CD4-positive, alpha-beta T cell (primary cell): ENCODE results near the gene HIVEP3. TPM values are rescaled to one million over a fixed set of nuclear protein-coding genes. Genes with fewer than 3 reads are reported as not detected.

Experiments
- ATAC-seq: fragments of 200-7000 bp; cut with Tn5 transposase; one replicate; pipeline ENCODE4 v1.10.0; 2022; ENCODE audit warnings: mild to moderate bottlenecking; ENCODE audit not compliant: poor library complexity
- CTCF ChIA-PET: fragments of 350-600 bp; sonication (Branson Sonifier 250); formaldehyde crosslinking; loops from one replicate; lab custom pipeline; 2021; ENCODE audit warnings: antibody characterized with exemption, inconsistent platforms; lab: Charles Lee
- POLR2A ChIA-PET: fragments of 350-600 bp; sonication (Branson Sonifier 250); formaldehyde crosslinking; loops from one replicate; lab custom pipeline; 2021; ENCODE audit warnings: antibody characterized with exemption, inconsistent platforms; lab: Charles Lee
- DNase-seq, 14 experiments: peaks; one replicate each; pipeline ENCODE4 v3.0.0-alpha.2; 2013 to 2020; ENCODE audit warnings: mixed read lengths in 2 of 14
- H3K27ac ChIP-seq, 2 donors: one replicate each; pipeline versions ENCODE4 v1.5.1 to v1.7.0; 2013; ENCODE audit warnings: low read length in 2 of 2, low read depth in 1 of 2, mild to moderate bottlenecking in 1 of 2
- H3K27me3 ChIP-seq, 2 experiments: 1 replicate in 1 of 2; 2 replicates in 1 of 2; pipeline versions ENCODE4 v1.6.1 to v1.7.0; 2013; ENCODE audit warnings: low read length in 2 of 2, control low read depth in 1 of 2, mild to moderate bottlenecking in 1 of 2, moderate library complexity in 1 of 2; ENCODE audit not compliant: insufficient read depth in 2 of 2, control insufficient read depth in 1 of 2
- H3K36me3 ChIP-seq: one replicate; pipeline ENCODE4 v1.6.1; 2013; ENCODE audit warnings: low read length, control low read depth; ENCODE audit not compliant: insufficient read depth
- H3K4me1 ChIP-seq: one replicate; pipeline ENCODE4 v1.6.1; 2013; ENCODE audit warnings: low read length, control low read depth; ENCODE audit not compliant: insufficient read depth
- H3K4me3 ChIP-seq: one replicate; pipeline ENCODE4 v1.5.1; 2013; ENCODE audit warnings: mild to moderate bottlenecking, low read length, moderate library complexity
- H3K9me3 ChIP-seq, 2 experiments: 1 replicate in 1 of 2; 2 replicates in 1 of 2; pipeline versions ENCODE4 v1.6.1 to v1.7.0; 2013; ENCODE audit warnings: low read length in 2 of 2, mild to moderate bottlenecking in 2 of 2, control low read depth in 1 of 2, moderate library complexity in 1 of 2; ENCODE audit not compliant: control insufficient read depth in 1 of 2, insufficient read depth in 1 of 2
- H3K27ac Mint-ChIP-seq: one replicate; pipeline ENCODE4 v1.8.0; 2020; ENCODE audit warnings: mixed read lengths
- H3K27me3 Mint-ChIP-seq: one replicate; pipeline ENCODE4 v1.8.0; 2021; ENCODE audit warnings: mixed read lengths
- H3K36me3 Mint-ChIP-seq: one replicate; pipeline ENCODE4 v1.8.0; 2021; ENCODE audit warnings: low read depth, mixed read lengths
- H3K4me1 Mint-ChIP-seq: one replicate; pipeline ENCODE4 v1.8.0; 2021; ENCODE audit warnings: low read depth, mixed read lengths
- H3K4me3 Mint-ChIP-seq: one replicate; pipeline ENCODE4 v1.8.0; 2020; ENCODE audit warnings: mild to moderate bottlenecking, mixed read lengths
- H3K9me3 Mint-ChIP-seq: one replicate; pipeline ENCODE4 v1.8.0; 2020; ENCODE audit warnings: mixed read lengths
- CTCF ChIP-seq: fragments of 200-600 bp; IDR thresholded peaks from one replicate; pipeline ENCODE4 v1.8.0; 2022; ENCODE audit warnings: antibody characterized with exemption, mild to moderate bottlenecking
- intact Hi-C, 2 experiments: fragments of 100-400 bp; cut with DNase I in 1 of 2; cut with micrococcal nuclease in 1 of 2; formaldehyde crosslinking; loops; one replicate each; pipeline versions ENCODE4 v1.15.1 to v1.9.0; 2023 to 2025; cut with DNase I, micrococcal nuclease
- total RNA-seq, 174 experiments: library from RNA in 2 of 174; stranded (reverse) in 2 of 174; gene quantifications; one replicate each; pipeline ENCODE4 v1.2.3 and lab custom pipeline; 2021 to 2026

Gene HIVEP3
- total RNA-seq, 2 experiments from 2014 or later, result 5.1 to 5.4 TPM

DNA sequence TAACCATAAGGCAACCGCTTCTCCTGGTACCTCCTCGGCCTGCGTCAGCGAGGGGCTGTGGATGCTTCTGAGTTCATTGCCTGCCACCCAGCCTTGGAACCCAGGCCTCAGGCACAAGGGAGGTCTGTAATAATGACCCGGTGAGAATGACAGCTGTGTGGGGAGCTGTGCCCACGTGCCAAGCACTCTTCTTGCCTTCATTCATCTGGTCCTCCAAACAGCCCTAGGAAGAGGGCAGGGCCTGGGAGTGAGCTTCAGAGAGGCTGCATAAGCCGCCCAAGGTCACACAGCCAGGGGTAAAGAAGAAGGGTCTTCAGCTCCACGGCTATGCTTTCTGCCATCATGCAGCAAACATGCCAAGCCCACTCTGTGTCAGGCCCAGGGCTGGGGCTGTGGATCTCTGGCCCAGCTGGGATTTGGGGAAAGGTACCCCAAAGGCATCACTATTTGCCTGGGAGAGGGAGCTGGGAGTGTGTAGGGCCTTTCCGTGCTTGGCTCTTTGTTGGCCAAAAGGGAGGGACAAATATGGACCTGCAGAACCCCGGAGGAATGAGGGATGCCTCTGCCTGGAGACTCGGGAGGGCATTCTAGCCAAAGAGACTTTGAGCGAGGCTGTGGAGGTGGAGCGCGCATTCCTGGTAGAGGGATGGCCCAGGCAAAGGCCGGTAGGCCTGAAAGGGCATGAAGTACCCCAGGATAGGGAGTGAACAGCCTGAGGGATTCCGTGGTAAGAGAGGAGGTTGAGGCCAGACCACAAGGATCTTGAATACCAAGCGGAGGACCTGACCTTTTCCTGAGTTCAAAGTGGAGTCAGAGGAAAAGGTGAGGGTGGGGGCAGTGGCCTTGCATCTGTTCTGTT lies 424.1 kb downstream of the HIVEP3 start:
- ChIA-PET CTCF (no interaction called here), POLR2A (no interaction called here)
- H3K4me3 ChIP-seq, result no peak overlapping the region
- H3K9me3 ChIP-seq, result peaks cover 0 to 7% of the 10 kb centered on the region in 2 experiments
- H3K27ac ChIP-seq, result no peak overlapping the region
- no peak overlapping the region for H3K27ac Mint-ChIP-seq
- no peaks in the 10 kb centered on the region for H3K36me3 Mint-ChIP-seq
- no peak for DNase-seq
- H3K4me3 Mint-ChIP-seq, result no peak overlapping the region
- no peaks in the 10 kb centered on the region for H3K36me3 ChIP-seq
- no peak for ATAC-seq
- peaks cover 14% of the 10 kb centered on the region for H3K4me1 ChIP-seq
- intact Hi-C loops, result no loop called here
- H3K27me3 Mint-ChIP-seq, result peaks cover 34% of the 10 kb centered on the region
- peaks cover 10 to 21% of the 10 kb centered on the region in 2 experiments for H3K27me3 ChIP-seq
- no peaks in the 10 kb centered on the region for H3K9me3 Mint-ChIP-seq
- no peak for TF ChIP-seq CTCF
- peaks cover 4% of the 10 kb centered on the region for H3K4me1 Mint-ChIP-seq

DNA sequence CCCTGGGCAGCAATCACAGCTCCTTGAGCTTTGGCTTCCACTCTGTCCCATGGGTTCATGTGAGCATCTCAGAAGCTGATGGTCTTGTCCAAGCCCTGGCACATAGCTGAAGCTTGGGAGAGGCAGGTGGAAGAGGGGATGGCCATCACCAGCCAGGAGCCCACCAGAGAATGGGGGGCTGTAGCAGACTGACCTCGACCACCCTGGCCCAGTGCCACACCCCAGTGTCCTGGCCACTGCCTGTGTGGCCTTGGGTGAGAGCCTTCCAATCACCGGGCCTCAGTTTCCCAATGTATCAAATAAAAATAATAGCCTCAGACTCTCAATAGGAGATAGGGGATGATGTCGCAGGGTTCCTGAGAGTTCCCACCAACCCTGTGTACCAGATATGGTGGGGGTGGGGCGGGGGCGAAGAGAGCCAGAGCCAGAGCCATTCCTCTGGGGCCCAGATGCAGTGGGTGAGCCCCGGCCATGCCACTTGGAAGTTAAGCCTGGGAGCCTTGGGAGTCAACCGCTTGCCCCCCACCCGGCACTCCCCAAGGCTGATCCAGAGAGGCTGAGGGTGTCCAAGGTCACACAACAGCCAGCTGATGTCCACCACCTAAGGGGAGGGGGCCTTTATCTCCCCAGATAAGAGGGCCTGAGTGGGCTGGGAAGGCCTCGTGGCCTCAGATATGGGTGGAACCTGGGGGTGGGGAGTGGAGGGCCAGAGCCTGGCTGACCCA lies 424.9 kb downstream of the HIVEP3 start:
- H3K4me3 Mint-ChIP-seq, result no peak overlapping the region

DNA sequence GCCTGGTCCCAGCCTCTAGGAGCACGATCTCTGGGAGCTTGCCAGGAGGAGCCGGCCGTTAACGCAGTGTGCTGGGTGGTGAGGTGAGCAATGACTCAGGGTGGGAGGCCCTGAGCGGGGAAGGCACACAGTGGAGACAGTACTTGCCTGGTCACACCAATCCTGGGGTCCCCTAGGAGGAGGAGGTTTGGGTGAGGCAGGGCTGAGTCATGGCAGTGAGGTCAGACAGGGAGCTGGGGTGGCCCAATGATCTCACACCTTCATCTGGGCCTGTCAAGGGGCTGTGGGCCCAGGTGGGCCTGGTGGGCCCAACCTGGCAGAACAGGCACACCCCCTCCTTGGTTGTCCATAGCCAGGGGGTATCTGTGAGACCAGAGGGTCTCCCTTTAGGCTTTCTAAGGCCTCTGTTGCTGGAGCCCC lies 425.6 kb downstream of the HIVEP3 start:
- POLR2A ChIA-PET, result no interaction called here
- peaks cover 0 to 7% of the 10 kb centered on the region in 2 experiments for H3K9me3 ChIP-seq
- H3K9me3 Mint-ChIP-seq, result no peaks in the 10 kb centered on the region
- no peak overlapping the region for H3K27ac ChIP-seq
- no peak overlapping the region for H3K4me3 ChIP-seq
- peaks cover 28% of the 10 kb centered on the region for H3K27me3 Mint-ChIP-seq
- no peak for TF ChIP-seq CTCF
- H3K27me3 ChIP-seq, result peaks cover 10 to 21% of the 10 kb centered on the region in 2 experiments
- H3K27ac Mint-ChIP-seq, result no peak overlapping the region
- ATAC-seq (no peak), DNase-seq (no peak)
- CTCF ChIA-PET, result interaction anchor here (0.8 kb wide), 1 partner anchor 9 kb away, joined by 3 read pairs; no protein-coding TSS in a partner anchor
- intact Hi-C loops, result no loop called here
- no peak overlapping the region for H3K4me3 Mint-ChIP-seq
- peaks cover 4% of the 10 kb centered on the region for H3K4me1 Mint-ChIP-seq
- H3K4me1 ChIP-seq, result peaks cover 14% of the 10 kb centered on the region
- no peaks in the 10 kb centered on the region for H3K36me3 ChIP-seq
- H3K36me3 Mint-ChIP-seq, result no peaks in the 10 kb centered on the region

More for the DNA sequence above, 424.9 kb downstream of the HIVEP3 start:
- peaks cover 14% of the 10 kb centered on the region for H3K4me1 ChIP-seq
- H3K27ac ChIP-seq, result no peak overlapping the region
- ATAC-seq (no peak), DNase-seq (no peak)
- H3K9me3 ChIP-seq, result peaks cover 0 to 7% of the 10 kb centered on the region in 2 experiments
- H3K36me3 Mint-ChIP-seq, result no peaks in the 10 kb centered on the region
- no peaks in the 10 kb centered on the region for H3K9me3 Mint-ChIP-seq
- peaks cover 34% of the 10 kb centered on the region for H3K27me3 Mint-ChIP-seq
- intact Hi-C loops, result no loop called here
- H3K36me3 ChIP-seq, result no peaks in the 10 kb centered on the region
- peaks cover 4% of the 10 kb centered on the region for H3K4me1 Mint-ChIP-seq
- no peak for TF ChIP-seq CTCF
- CTCF ChIA-PET, result no interaction called here
- H3K27me3 ChIP-seq, result peaks cover 10 to 21% of the 10 kb centered on the region in 2 experiments
- no peak overlapping the region for H3K27ac Mint-ChIP-seq
- POLR2A ChIA-PET, result no interaction called here
- no peak overlapping the region for H3K4me3 ChIP-seq
